Stimulated activated CD4-positive, alpha-beta T cell treated with anti-CD3 and anti-CD28 coated beads, Interleukin-1b, Interleukin-23, amount 100 ng/mL, for 48 hours (primary cell): Measurements from ENCODE around the gene BMPR2.
A peak's percentile ranks its signal among the peaks of the same experiment; 100 is the strongest.
"Not testable (repeated sequence)": the region's sequence is repeated elsewhere in the genome, so short reads cannot be mapped to it uniquely, and the experiment has no call there.

Experiments used
- DNase-seq: peaks from one replicate; pipeline ENCODE4 v3.0.0-alpha.2; 2020

The BMPR2 gene

DNA sequence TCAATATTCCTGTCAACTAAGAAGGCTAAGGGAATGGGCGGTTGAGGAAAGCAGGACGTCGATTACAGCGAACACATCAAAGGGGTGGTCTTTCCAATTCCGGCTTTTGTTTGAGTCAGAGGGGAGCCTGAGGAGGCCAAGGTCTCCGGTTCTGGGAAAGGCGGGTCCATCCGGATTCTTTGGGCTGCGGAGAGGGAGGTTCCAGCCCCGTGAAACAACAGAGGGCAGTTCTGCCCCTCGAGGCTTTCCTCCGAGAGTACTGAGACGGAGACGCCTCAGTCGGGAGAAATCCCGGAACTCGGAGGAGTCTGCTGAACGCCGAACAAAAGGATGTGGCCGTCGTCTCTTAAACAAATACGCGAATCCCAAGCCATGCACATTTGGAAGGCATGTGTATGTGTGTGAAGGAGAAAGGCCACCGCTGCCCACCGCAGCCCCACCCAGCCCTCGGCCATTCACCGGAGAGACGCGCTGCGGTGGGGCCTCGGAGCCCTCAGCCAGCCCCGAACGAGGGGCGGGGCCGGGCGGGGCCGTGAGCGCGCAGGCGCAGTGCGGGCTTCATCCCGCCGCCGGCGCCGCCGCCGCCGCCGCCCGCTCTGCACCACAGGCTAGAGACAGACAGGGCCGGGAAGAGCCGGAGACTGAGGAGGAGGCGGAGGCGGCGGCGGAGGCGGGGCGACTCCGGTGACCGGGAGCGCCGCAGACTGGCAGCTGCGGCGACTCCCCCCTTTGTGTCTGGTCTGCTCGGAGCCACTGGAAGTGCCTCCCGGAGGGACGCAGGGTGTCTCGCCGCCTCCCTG lies at the start of gene BMPR2:
TSS of gene BMPR2 (plus strand) at position 719 of the 800 bp plus-strand sequence. CDS start 1,148 bp downstream, outside the sequence.
- DNase-seq, result peak; percentile 78

DNA sequence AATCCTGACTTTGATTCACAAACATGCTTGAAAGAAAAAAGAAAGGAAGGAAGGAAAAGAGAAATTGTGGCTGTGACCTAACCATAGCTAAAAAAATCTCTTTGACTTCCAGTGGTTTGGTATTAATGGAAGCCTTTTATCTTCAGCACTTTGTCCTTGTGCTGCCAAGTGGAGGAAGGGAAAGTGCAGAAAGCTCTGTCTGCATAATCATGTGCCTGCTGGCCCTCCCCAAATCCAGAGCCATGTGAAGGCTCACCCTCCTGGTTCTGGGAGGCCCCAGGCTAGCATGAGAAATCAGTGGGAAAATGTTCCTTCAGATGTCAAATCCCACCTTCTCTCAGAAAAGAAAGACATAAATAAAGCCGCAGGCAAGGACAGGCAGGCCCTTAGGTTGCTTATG lies 48.3 kb upstream of the BMPR2 start:
- DNase-seq, result no peak

GRCh38 chr2:202335791-202336467 lies 40.2 kb upstream of the BMPR2 start:
- DNase-seq, result no peak

- no peak for DNase-seq
These were observed 39.0 kb upstream of the BMPR2 start for GRCh38 chr2:202337151-202337550.

- DNase-seq, result no peak
These were observed 38.3 kb upstream of the BMPR2 start for GRCh38 chr2:202337706-202338346.

DNA sequence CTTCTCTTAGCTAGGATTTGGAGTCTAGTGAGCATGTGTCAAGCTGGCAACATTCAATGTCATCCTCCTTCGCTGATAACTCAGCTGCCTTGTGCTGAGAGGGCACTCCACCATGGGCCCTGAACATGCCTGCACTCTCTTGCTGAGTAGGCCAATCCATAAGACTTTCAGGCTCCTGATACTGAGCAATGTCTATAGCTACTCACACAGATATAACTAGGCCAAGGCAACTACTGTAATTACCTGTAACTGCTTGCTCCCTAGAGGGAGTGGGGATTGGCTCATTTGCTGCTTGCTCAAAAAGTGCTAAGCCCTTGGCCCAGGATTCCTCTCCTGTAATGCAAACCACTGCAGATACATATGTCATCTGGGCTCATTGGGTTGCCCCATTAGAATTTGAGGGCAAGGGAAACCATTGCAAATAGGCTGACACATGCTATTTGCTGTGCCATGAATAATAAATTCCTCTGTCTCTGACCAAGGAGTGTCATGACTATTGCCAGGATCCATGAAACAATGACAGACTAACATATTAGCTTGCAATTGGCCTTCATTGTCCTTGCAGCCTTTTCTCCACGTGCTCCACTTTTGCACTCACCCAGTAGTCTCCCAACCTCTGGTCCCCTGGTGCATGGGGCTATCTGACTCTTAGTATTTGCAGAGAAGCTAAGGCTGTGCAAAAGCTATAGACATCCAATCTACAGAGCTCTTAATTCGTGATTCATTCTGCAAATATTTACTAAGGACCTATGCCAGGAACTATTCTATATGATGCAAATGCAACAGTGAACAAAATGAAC lies 36.9 kb upstream of the BMPR2 start:
- DNase-seq, result no peak

DNA sequence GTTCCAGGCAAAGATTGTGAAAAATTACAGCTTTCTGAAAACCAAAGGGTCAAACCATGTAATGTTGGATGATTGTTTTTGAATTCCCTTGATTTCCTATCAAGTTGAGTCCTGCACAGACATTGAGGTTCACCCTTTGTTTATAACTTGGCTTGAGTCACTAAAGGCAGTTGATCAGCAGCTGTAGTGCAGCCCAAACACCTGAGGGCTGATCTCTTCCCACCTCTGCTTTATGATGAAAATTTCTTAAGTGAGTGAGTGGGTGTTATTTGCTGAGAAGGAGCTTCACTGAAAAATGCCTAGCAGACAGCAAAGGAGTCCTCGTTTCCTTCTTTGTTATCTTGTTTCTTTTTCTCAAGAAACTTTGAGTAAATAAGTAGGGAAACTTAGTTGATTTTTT lies 31.9 kb upstream of the BMPR2 start:
- no peak for DNase-seq

DNA sequence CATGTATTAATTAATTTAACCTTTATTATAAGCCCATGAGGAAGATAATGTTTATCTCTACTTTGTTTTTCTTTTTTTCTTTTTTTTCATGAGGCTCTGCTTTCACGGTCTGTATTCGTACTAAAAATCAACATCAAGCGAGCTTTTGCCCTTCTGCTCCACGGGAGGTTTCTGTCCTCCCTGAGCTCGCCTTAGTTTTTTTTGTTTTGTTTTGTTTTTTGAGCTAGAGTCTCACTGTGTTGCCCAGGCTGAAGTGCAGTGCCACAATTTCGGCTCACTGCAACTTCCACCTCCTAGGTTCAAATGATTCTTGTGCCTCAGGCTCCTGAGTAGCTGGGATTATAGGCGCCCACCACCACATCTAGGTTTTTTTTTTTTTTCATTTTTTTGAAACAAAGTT lies 29.9 kb upstream of the BMPR2 start:
- no peak for DNase-seq

DNA sequence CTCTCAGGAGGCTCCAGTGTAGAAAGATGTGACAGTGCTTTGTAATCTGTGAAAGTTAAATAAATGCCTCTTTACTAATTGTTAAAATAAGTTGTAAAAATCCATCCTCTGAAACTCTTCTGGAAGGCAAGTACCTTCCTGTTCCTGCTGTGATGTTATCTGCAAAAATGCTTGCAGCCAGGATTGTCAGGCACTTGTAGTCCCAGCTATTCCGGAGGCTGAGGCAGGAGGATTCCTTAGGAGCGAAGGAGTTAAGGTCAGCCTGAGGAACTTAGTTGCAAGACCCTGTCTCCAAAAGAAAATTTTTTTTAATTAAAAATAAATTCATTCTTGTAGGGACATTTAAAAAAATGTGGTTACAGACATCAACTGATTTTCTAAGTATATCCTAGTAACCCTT lies 22.7 kb upstream of the BMPR2 start:
- DNase-seq, result no peak

DNA sequence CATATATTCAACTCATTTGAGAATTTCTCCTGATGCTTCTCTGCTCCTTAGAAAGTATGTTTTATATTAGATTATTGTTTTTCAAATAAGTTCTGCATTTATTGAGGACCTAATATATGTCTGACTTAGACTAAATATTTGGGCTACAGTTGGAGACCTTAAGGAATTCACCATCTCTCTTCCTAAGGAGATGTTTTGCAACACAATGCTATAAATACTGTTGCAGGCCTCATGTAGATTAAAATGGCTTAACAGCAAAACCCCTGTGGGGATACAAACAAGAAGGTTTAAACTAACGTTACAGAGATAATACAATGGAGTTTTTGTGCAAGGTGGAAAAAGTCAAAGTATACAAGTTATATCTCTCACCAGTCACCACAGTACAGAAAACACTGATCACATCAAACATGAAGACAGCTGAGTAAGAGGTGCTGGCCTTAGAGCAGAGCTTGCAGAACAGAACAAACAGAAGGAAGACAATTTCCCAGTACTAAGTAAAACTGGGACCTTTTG lies 20.1 kb upstream of the BMPR2 start:
- no peak for DNase-seq

DNA sequence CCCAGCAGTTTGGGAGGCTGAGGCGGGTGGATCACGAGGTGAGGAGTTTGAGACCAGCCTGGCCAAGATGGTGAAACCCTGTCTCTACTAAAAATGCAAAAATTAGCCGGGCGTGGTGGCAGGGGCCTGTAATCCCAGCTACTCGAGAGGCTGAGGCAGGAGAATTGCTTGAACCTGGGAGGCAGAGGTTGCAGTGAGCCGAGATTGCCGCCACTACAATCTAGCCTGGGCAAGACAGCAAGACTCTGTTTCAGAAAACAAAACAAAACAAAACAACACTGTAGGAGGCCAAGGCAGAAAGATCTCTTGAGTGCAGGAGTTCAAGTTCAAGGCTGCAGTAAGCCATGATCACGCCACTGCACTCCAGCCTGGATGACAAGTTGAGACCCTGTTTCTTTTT lies 17.2 kb upstream of the BMPR2 start:
- DNase-seq, result not testable (repeated sequence)

DNA sequence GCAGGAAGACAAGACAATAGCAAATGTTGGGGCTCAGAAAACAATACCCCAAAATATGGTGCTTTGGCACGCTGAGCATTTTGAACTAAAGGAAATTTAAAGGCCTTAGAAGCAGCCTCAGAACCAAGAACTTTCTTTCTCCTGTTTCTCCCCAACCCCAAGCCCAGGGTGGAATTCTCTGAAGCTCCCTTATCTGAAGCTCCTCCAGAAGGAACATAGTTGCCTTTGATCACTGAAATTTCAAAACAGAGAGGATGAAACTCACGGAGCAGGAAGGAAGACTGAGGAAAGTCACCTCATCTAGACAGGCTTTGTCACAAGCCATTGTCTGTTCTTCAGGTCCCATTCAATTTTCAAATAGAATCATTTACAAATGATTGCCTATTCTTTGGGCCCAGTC lies 15.5 kb upstream of the BMPR2 start:
- DNase-seq, result no peak

- no peak for DNase-seq
These were observed 15.0 kb upstream of the BMPR2 start for GRCh38 chr2:202361108-202361507.

GRCh38 chr2:202373490-202373889 lies 2.6 kb upstream of the BMPR2 start:
- DNase-seq, result no peak

DNA sequence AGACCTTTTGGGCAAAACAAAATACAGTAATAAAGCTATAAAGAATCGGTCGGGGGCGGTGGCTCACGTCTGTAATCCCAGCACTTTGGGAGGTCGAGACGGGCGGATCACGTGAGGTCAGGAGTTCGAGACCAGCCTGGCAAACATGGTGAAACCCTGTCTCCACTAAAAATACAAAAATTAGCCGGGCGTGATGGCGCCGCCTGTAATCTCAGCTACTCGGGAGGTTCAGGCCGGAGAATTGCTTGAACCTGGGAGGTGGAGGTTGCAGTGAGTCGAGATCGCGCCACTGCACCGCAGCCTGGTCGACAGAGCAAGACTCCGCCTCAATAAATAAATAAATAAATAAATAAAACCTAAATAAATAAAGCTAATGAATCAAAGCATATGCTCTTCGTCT lies 1.7 kb upstream of the BMPR2 start:
- DNase-seq, result not testable (repeated sequence)

DNA sequence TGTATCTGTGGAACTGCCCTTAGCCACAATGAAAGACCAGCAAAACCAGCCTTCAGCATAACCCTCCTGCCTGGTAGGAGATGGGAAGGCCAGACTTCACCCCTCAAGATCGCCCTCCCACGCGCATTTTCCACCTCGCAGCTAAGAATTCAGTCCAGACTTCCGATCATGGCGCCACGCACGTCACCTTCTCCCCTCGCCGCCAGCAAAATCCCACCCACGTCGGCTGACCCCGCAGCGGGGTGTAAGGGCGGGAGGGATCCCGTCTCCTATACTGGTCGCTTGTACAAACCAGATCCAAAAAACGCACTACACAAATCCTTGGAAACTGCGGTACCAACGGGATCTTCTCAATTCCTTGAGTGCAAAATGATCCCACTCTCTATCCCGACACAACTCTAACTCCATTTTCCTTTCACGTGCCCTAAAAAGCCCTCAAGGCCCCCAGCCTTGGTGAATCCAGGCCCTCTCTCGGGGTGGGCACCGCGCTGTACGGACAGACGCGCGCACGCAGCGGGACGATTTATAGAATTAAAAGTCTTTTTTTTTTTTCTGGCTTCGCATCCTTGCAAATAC lies 1.0 kb upstream of the BMPR2 start:
- DNase-seq, result peak; percentile 42

- peak; percentile 30 for DNase-seq
These were observed 506 bp downstream of the BMPR2 start for GRCh38 chr2:202376460-202377206.

GRCh38 chr2:202377207-202377761 lies 1.2 kb downstream of the BMPR2 start:
- no peak for DNase-seq

DNA sequence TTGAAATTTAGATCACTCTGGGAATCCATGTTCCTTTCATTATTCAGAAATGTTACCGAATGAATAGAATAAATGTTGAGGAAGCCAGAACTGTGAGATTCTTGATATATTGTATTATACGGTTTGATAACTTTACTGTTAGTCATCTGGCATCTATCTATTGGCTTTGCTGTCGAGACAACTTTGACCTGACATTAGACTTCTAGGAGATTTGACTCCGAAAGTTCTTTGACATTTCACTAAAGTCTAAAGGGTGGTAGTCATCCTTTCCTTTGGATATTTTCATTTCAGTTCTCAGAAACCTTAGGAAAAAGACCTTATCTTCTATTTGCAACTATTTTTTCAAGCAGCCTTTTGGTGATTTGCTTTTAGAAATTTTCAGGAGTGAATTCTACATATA lies 1.9 kb downstream of the BMPR2 start:
- no peak for DNase-seq

DNA sequence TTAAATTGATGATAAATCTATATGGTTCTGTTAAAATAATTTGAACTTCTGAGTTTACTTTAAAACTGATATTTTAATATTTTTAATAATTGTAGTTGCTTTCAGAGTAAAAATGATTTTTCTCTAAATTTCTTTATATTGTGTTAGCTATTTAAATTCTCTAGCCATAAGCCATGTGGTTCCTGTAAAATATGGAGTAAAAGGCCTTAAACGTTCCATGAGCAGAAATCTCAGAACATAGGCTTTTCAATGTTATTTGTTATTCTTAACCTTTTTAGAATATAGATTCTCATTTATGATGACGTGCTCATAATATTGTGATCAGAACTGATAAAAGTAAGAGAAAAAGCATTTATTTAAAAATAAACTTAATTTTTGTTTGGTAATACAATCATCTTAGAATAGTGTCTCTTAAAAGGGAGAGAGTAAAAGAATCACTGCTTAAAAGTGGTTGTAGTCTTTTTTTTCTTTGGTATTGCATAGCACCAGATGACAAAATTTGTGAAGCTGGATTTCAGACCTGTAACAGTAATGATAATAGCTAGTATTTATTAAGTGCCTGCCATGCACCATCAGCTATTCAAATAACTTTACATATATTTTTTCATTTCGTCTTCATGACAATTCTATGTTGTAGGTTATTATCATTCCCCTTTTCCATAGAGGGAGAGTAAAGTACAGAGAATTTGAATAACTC lies 2.7 kb downstream of the BMPR2 start:
- DNase-seq, result no peak

GRCh38 chr2:202382684-202383083 lies 6.6 kb downstream of the BMPR2 start:
- DNase-seq, result no peak
